ENCODE measurements around the gene SNAP91.
"Not testable (repeated sequence)": the region's sequence is repeated elsewhere in the genome, so short reads cannot be mapped to it uniquely, and the experiment has no call there.

SNAP91 gene

DNA sequence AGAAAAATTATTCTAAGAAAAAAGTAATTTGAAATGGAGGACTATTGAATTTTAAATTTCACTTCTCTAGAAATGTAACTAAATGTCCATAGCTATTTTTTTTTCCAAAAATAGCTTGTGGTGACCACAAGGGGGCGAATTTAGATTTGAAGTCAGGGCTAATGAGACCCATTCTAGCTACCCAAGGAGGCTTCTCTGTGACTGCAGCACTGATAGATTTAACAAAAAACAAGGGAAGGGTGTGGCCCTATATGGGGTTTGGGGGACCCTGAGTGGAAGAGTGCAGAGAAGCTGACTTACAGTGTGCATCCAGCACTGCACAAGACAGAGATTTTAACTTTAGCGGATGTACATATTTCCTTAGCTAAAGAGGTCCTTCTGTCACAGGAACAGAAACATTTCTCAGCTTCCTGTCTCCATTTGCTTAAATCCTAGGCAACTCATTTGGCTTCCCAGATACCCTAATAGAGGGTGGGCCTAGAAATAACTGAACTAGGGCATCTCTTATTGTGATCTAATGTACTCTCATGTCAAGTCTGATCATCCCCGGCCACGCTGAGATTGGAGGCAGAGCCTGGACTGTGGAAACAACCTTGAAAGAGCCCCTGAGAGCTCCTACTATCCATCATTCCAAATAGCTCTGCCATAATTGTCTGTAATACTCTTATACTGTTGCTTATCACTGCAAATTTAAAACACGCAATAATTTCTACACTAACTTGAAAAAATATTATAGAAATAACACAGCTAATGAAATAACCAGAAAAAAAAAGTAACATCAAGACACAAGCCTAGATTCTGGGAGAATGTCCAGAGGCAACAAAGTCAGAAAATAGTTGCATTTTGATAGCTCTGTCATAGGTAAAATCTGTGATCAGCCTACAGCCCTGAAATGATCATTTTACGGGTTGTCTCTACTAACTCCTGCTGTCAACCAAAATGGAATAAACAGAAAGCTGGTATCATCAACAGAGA lies 93.6 kb downstream of the SNAP91 start:
- DNase-seq: peak; percentile 60

DNA sequence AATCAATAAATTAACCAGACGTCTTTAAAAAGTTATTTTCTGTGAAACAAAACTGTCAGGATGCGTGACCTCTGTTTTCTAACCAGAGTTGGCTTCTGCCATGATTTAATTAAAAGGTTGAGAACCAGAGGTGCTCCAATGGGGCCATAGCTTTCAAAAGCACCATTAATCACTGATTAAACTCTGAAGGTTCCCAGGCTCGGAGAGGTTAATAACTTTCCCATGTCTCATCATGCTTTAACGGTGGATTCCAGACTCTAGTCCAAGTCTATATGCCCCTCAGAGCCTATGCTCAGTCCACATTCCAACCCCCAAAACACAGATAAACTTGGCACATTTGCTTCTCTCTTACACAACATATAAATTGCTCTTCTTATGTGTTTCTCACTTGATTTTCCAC lies 95.5 kb downstream of the SNAP91 start:
- DNase-seq: no peak

DNA sequence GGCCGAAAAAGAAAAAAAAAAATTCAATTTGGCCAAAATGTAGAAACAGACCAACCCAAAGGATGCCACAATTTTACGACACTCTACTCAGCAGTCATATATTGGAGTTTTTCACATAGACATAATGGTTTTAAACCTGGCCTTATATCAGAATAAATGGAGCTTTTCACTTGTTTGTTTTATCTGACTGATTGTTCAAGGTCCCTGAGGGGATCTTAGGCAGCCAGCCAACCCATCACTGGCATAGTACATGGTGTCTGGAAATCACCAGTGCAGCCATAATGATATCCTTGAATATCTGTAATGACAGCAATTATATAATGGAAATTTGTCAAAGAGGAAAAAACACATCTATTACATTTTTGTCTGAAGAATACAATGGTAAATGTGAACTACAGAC lies 99.7 kb downstream of the SNAP91 start:
- no peak for DNase-seq

DNA sequence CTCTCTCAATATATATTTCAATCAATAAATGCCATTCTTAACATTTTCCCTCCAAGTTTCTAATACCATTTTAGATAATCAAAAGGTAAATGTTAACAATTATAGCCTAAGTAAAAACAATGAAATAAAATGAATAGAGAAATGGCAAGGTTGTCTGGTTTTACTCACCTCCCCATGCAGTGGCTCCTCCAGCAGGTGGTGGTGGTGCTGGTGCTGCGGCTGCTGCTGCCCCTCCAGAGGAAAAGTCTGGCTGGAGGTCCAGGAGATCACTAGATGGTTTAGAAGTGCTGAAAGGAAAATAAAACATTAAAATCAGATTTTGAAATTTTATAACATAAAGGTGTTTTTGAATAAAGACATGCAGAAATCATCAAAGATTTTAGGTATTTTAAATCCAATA lies 103.4 kb downstream of the SNAP91 start:
- no peak for DNase-seq

DNA sequence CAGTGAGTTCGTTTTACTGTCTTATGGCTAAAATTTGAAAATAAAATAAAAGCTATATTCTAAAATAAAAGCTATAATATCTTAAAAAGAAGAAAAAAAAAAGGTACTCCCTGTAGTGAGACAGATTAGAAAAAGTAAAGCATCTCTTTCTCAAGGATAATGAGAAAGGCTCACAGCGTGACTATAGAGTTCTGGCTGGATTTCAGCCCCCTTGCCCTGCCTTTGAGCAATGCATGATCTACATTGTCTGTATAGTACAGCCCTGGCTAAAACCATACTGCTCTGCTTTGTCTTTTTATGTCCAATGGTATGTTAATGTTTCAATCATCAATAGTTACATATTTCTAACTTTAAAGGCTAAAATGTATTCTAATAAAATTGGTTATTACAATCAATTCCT lies 105.3 kb downstream of the SNAP91 start:
- no peak for DNase-seq

DNA sequence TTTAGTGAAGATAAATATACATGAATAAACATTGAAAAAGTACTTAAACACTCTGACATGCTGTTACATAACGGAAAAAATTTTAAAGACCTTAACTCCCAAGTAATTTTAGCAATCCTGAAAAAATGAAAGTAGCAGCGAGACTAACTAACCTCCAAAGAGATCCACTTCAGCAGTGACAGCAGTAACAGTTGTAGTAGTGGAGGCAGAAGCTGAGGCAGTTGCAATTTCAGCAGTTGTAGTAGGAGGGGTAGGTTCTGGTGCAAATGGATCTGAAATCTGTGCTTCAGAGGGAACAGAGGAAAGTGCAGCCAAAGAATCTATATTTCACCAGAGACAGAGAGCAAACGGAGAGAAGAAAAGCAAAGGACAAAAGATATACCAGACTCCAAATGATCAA lies 107.8 kb downstream of the SNAP91 start:
- no peak for DNase-seq

DNA sequence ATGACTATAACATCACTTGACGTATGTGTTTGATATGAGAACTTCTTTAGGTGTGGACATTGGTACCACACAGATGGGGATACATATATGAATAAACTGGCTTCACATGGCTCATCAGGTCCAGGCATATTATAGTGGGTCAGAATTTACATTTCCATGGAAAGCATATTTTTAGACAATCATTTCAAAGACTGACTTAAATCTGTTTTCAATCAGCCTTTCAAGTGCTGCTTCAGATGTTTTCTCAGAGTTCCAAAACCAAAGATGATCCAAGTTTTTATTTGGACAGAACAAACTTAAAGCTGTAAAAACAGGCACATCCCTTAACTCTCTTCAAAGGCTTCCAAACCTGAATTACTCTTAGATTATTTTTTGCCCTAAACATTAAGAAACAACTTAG lies 108.4 kb downstream of the SNAP91 start:
- DNase-seq: peak; percentile 15

DNA sequence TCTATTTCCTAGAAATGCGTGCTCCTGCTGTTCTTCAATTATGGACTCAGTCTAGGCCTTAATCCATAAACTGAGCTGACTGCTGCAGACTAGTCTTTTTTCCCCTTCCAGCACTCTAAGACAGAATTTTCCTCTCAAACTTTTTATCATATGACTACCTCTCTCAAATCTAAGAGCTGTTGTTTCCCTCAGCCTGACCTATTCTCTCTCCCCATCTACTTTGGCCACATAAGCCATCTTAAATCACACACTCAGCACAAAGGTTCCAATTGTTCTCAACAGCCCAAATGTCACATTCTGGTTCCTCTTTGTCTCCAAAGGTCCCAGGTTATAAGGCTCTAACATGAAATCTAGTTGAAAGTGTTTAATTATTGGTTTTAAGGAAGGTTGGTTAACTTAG lies 111.4 kb downstream of the SNAP91 start:
- peak; percentile 44 for DNase-seq

DNA sequence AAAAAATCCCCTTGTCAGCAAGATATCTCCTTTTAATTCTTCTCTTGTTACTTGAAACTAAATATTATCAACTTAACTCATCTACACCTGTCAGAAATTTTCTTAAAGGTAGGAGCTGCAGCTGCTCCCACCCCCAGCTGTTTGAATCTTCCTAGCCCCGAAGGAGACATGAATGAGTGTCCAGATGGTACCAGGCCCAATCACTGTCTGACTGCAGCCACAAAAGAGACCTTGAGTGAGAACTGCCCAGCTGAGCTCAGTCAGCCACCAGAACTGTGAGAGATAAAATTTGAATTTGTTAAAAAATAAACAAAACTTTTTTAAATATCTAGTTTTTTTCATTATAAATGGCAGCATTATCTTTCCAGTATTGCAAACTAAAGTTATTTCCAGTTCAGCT lies 111.8 kb downstream of the SNAP91 start:
- peak; percentile 35 for DNase-seq

DNA sequence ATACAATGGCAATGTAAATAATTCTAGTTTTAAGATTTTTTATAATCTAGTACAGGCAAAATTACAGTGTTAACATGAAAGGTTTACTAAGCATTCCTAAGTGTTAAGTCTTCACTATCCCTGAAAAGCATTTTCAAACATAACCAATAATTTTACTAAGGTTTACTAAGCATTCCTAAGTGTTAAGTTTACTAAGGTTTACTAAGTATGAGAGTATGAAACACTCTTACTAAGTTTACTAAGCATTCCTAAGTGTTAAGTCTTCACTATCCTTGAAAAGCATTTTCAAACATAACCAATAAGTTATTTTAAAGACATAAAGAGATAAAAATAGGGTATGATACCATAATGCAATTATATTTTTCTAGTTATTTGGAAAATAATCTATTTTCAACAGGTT lies 114.0 kb downstream of the SNAP91 start:
- no peak for DNase-seq

DNA sequence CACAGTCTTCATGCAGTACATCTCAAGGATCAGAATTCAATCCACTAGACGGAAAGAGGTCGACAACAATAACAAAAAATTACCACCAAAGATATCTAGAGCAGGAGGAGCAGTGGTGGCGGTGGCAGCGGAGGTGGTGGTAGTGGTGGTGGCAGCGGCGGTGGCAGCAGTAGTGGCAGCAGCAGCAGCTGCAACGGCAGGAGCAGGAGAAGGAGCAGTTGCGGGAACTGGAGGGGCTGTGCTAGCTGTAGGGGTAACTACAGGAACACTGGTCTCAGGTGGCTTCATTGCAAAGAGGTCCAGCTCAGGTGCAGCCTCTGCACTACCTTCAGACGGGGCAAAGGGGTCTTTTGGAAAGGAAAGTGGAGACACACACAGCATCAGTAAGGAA lies 115.5 kb downstream of the SNAP91 start:
- no peak for DNase-seq

DNA sequence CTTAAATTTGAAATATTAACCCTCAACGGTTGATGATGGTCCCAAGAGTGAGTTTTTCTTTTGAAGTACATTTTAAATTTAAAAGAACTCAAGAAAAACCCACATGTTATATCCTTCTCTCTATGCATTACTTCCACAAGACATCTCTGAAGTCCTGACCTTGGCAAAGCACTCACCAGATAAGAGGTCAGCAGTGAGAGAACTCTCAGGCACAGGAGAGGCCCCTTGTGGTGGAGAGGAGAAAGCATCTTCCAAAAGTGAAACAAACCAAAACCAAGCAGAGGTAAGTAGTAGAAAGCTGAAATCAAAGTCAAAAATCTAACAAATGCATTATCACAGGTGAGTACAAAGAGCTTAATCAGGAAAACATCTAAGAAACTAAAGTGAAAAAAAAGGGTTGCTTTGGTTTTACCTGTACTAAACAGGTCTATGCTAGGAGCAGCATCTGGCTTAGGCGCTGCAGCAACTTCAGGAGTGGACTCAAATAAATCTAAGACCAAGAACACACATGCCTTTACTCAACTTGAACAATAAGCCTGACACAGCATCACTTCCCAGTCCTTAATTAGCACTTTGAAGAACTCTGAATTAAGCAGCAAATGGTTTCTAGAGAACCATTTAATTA lies 116.0 kb downstream of the SNAP91 start:
- DNase-seq: no peak

DNA sequence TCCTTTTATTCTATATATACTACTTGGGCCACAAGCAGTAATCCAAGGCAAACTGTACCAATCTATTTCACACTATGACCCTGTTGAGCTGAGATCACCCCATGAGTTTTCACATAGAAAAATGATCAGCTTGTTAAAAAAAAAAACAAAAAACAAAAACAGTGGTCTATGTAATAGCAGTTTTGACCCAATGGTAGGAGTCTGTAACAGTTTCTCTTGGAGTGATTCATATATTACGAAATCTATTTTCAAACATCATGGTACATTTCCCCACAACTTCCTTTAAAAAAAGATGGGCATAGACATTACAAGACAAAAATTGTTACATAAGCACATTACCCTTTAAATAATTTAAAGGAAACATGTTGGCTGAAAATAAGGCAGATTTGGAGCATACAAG lies 118.5 kb downstream of the SNAP91 start:
- DNase-seq: no peak

DNA sequence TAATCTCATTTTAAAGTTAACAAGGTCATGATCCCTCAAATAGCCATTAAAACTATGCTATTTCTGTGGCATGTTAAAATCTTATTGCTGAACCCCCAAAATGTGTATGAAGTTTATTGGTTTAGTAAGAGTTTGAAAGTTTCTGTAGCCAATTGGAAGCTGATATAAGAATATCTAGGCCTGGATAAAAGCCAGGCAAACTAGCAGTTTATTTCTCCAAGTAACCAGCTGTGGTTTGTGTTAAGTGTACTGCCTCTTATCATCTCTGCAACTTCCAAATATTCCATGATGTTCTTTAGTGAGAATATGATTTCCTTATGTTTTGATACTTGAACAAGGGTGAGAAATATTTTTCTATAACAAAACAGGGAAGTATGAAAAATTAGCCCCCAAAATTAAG lies 119.8 kb downstream of the SNAP91 start:
- no peak for DNase-seq

DNA sequence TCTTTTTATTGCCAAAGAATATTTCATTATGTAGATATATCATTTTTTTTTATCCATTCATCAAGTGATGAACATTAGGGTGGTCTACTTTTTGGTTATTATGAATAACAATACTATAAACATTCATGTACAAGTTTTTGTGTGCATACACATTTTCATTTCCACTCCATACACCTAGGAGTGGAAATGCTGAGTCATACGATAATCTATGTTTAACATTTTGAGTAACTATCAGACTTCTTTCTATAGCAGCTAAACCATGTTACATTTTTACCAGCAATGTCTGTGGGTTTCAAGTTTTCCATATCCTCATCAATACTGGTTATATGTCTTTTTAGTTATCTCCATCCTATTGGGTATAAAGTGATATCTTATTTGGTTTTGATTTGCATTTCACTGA lies 130.8 kb downstream of the SNAP91 start:
- DNase-seq: no peak

DNA sequence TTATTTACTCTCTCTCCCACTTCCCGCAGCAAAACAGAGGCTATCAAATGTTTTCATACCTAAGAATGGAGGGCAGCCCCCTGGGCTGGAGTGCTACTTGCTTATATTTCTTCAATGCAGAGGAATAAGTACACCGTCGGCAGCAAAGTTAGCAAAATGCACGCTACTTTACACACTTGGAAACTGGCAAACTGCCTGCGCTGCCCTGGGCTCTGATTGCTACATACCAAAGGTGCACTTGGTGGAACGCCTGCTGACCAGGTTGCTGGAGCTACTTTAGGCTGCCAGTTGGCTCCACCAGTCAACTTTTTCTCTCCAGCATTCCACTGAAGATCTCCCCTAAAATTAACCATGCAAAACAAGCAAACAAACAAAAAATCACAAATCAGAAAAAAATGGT lies 134.1 kb downstream of the SNAP91 start:
- no peak for DNase-seq

DNA sequence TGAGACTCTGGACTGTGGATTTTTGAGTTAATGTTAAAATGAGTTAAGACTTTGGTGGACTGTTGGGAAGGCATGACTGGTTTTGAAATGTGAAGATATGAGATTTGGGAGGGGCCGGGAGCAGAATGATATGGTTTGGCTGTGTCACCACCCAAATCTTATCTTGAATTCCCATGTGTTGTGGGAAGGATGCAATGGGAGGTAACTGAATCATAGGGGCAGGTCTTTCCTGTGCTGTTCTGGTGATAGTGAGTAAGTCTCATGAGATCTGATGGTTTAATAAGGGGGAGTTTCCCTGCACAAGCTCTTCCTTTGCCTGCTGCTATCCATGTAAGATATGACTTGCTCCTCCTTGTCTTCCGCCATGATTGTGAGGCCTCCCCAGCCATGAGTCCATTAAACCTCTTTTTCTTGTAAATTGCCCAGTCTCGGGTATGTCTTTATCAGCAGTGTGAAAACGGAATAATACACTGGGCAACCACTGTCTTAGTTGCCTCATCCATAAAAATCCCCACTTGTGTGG lies 137.2 kb downstream of the SNAP91 start:
- DNase-seq: not testable (repeated sequence)

DNA sequence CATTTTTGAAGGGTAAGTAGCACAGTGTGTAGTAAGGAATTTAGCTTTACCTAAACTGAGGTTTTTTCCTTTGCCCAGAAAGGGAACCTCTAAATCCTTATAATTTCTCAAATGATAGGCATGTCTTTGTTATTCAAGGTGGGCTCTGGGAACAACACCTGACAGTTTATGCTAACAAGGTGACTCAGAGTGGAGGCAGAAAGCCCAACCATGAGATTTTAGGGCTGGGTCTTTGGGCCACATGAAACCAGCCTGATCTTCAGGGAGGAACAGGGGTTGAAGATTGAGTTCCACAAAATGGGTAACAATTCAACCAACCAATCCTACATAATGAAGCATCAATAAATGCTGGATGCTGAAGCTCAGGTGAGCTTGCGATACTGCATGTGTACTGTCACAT lies 149.9 kb downstream of the SNAP91 start:
- DNase-seq: no peak

DNA sequence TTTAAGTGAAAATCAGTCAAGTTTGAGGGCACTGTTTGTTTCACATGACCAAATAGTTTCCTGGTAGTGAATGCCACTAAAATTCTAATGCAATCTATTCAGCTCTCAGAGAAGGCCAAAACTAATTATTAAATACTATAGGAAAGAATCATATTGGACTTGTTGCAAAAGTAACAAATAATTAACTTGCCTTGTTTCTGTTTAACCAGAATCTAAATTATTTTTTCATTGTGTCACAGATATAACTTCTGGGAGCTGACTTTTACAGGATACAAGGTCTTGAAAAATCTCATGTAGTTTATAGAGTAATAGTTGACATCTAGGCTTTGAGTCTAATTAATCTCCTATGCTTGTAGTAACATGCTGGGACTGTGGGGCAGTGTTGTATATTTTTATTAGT lies 152.0 kb downstream of the SNAP91 start:
- no peak for DNase-seq

DNA sequence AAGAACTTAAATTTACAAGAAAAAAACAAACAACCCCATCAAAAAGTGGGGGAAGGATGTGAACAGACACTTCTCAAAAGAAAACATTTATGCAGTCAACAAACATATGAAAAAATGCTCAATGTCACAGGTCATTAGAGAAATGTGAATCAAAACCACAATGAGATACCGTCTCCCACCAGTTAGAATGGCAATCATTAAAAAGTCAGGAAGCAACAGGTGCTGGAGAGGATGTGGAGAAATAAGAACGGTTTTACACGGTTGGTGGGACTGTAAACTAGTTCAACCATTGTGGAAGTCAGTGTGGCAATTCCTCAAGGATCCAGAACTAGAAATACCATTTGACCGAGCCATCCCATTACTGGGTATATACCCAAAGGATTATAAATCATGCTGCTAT lies 157.2 kb downstream of the SNAP91 start:
- DNase-seq: not testable (repeated sequence)

DNA sequence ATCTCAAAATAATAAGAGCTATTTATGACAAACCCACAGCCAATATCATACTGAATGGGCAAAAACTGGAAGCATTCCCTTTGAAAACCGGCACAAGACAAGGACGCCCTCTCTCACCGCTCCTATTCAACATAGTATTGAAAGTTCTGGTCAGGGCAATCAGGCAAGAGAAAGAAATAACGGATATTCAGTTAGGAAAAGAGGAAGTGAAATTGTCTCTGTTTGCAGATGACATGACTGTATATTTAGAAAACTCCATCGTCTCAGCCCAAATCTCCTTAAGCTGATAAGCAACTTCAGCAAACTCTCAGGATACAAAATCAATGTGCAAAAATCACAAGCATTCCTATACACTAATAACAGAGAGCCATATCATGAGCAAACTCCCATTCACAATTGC lies 158.4 kb downstream of the SNAP91 start:
- DNase-seq: not testable (repeated sequence)

DNA sequence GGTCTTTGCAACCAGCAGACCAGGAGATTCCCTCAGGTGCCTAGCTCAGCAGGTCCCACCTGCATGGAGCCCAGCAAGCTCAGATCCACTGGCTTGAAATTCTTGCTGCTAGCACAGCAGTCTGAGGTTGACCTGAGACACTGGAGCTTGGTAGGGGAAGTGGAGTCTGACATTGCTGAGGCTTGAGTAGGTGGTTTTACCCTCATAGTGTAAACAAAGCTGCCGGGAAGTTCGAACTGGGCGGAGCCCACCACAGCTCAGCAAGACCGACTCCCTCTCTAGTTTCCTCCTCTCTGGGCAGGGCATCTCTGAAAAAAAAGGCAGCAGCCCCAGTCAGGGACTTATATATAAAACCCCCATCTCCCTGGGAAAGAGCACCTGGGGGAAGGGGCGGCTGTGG lies 162.3 kb downstream of the SNAP91 start:
- no peak for DNase-seq

DNA sequence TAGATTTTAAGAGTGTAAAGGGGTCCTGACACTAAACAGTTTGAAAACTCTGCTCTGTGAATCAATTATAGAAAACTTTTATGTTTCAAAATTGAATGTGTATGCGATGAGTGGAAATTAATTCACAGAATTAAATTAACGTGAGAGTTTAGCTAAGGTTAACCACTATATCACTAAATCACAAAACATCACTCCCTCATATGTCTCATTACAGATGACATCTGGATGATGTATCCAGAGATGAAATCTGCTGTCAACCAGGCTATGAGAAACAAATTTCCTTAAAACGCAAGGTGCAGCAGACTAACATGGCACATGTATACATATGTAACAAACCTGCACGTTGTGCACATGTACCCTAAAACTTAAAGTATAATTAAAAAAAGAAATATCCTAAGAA lies 169.2 kb downstream of the SNAP91 start:
- no peak for DNase-seq
